CD4-positive, CD25-positive, alpha-beta regulatory T cell (primary cell): ENCODE data around the gene SH3BGRL. TPM values are rescaled to one million over a fixed set of nuclear protein-coding genes. Genes with fewer than 3 reads are reported as not detected.

ENCODE experiments used
- ATAC-seq, 2 donors: fragments of 150-1000 bp; cut with Tn5 transposase; one replicate each; pipeline ENCODE4 v1.10.0; 2021; ENCODE audit warnings: low read depth in 2 of 2, moderate number of reproducible peaks in 2 of 2, moderate library complexity in 1 of 2
- DNase-seq, 3 donors: peaks; one replicate each; pipeline versions ENCODE4 v3.0.0 to v3.0.0-alpha.2; 2012 to 2022; ENCODE audit warnings: mixed read lengths in 1 of 3
- H3K27ac ChIP-seq: one replicate; pipeline ENCODE4 v1.7.0; 2013; ENCODE audit warnings: mild to moderate bottlenecking, low read length; ENCODE audit not compliant: insufficient read depth, poor library complexity, severe bottlenecking
- H3K27me3 ChIP-seq: one replicate; pipeline ENCODE4 v1.7.0; 2013; ENCODE audit warnings: low read length; ENCODE audit not compliant: control insufficient read depth, insufficient read depth
- H3K36me3 ChIP-seq: one replicate; pipeline ENCODE4 v1.7.0; 2013; ENCODE audit warnings: mild to moderate bottlenecking, low read length, moderate library complexity; ENCODE audit not compliant: control insufficient read depth, insufficient read depth
- H3K4me1 ChIP-seq: 2 replicates; pipeline ENCODE4 v1.7.0; 2013; ENCODE audit warnings: mild to moderate bottlenecking, low read length; ENCODE audit not compliant: insufficient read depth, control insufficient read depth, poor library complexity, severe bottlenecking
- H3K4me3 ChIP-seq: one replicate; pipeline ENCODE4 v1.7.0; 2013; ENCODE audit warnings: low read depth, mild to moderate bottlenecking, low read length, moderate library complexity
- H3K9me3 ChIP-seq, 2 experiments: 1 replicate in 1 of 2; 2 replicates in 1 of 2; pipeline ENCODE4 v1.7.0; 2013; ENCODE audit warnings: low read length in 2 of 2, mild to moderate bottlenecking in 1 of 2, moderate library complexity in 1 of 2; ENCODE audit not compliant: control insufficient read depth in 2 of 2
- H3K27ac Mint-ChIP-seq, 3 donors: one replicate each; pipeline ENCODE4 v1.8.0; 2020 to 2022; ENCODE audit warnings: mild to moderate bottlenecking in 3 of 3, mixed read lengths in 3 of 3, moderate library complexity in 2 of 3
- H3K27me3 Mint-ChIP-seq: one replicate; pipeline ENCODE4 v1.8.0; 2022; ENCODE audit warnings: mild to moderate bottlenecking, mixed read lengths
- H3K36me3 Mint-ChIP-seq: one replicate; pipeline ENCODE4 v1.8.0; 2020; ENCODE audit warnings: mixed read lengths
- H3K4me1 Mint-ChIP-seq, 4 donors: one replicate each; pipeline ENCODE4 v1.8.0; 2020 to 2022; ENCODE audit warnings: mixed read lengths in 4 of 4, mild to moderate bottlenecking in 1 of 4
- H3K4me3 Mint-ChIP-seq, 4 donors: one replicate each; pipeline ENCODE4 v1.8.0; 2020 to 2022; ENCODE audit warnings: mild to moderate bottlenecking in 4 of 4, mixed read lengths in 4 of 4, moderate library complexity in 3 of 4
- H3K9me3 Mint-ChIP-seq, 7 donors: one replicate each; pipeline ENCODE4 v1.8.0; 2020 to 2022; ENCODE audit warnings: mixed read lengths in 7 of 7, mild to moderate bottlenecking in 3 of 7, moderate library complexity in 2 of 7
- polyA plus RNA-seq, 4 donors: library from polyadenylated mRNA; unstranded; fragments of 300-500 nt; fragmentation: Illumina TruSeq; gene quantifications; one replicate each; pipeline ENCODE4 v1.2.3, GENCODE V29; 2021
- total RNA-seq: library from RNA; stranded (reverse); gene quantifications from one replicate; pipeline ENCODE4 v1.2.3, GENCODE V29; 2022

Gene SH3BGRL
- total and polyA plus RNA-seq, 5 donors from 2014 or later: 105 to 231 (median 201) TPM

- H3K36me3 ChIP-seq: peaks cover 5% of the 10 kb centered on the region
- no peaks in the 10 kb centered on the region for H3K9me3 ChIP-seq
- H3K4me3 ChIP-seq: no peak overlapping the region
- Mint-ChIP-seq H3K4me3 (no peak overlapping the region), H3K36me3 (peaks cover 23% of the 10 kb centered on the region), H3K27me3 (no peaks in the 10 kb centered on the region), H3K9me3 (no peaks in the 10 kb centered on the region), H3K4me1 (peaks cover 6 to 37% (median 19%) of the 10 kb centered on the region in 4 donors), H3K27ac (no peak overlapping the region)
- ATAC-seq (no peak), DNase-seq (no peak)
- no peaks in the 10 kb centered on the region for H3K4me1 ChIP-seq
- H3K27ac ChIP-seq: no peak overlapping the region
- H3K27me3 ChIP-seq: no peaks in the 10 kb centered on the region
Measured at GRCh38 chrX:81232218-81232617, 30.3 kb downstream of the SH3BGRL start.

- Histone ChIP-seq H3K27ac (no peak overlapping the region), H3K4me3 (no peak overlapping the region), H3K4me1 (no peaks in the 10 kb centered on the region), H3K9me3 (no peaks in the 10 kb centered on the region), H3K27me3 (no peaks in the 10 kb centered on the region), H3K36me3 (peaks cover 21% of the 10 kb centered on the region)
- Mint-ChIP-seq H3K9me3 (peaks cover 0 to 6% (median 1%) of the 10 kb centered on the region in 7 donors), H3K4me1 (peaks cover 0 to 14% (median 3%) of the 10 kb centered on the region in 4 donors), H3K27ac (no peak overlapping the region), H3K36me3 (peaks cover 36% of the 10 kb centered on the region), H3K4me3 (no peak overlapping the region), H3K27me3 (no peaks in the 10 kb centered on the region)
- DNase-seq (no peak), ATAC-seq (no peak)
Measured at GRCh38 chrX:81237516-81237915, 35.6 kb downstream of the SH3BGRL start.

GRCh38 chrX:81238166-81238565 is 36.3 kb downstream of the SH3BGRL start:
- no peak overlapping the region for H3K27ac Mint-ChIP-seq
- H3K4me1 Mint-ChIP-seq: peaks cover 0 to 17% (median 1%) of the 10 kb centered on the region in 4 donors
- Histone ChIP-seq H3K27ac (no peak overlapping the region), H3K4me1 (no peaks in the 10 kb centered on the region), H3K27me3 (no peaks in the 10 kb centered on the region), H3K36me3 (peaks cover 21% of the 10 kb centered on the region), H3K9me3 (no peaks in the 10 kb centered on the region), H3K4me3 (no peak overlapping the region)
- no peak overlapping the region for H3K4me3 Mint-ChIP-seq
- peaks cover 0 to 6% (median 1%) of the 10 kb centered on the region in 7 donors for H3K9me3 Mint-ChIP-seq
- H3K36me3 Mint-ChIP-seq: peaks cover 36% of the 10 kb centered on the region
- no peak for ATAC-seq
- no peak for DNase-seq
- no peaks in the 10 kb centered on the region for H3K27me3 Mint-ChIP-seq

- ATAC-seq: no peak
- no peaks in the 10 kb centered on the region for H3K4me1 ChIP-seq
- peaks cover 21% of the 10 kb centered on the region for H3K36me3 ChIP-seq
- H3K27me3 Mint-ChIP-seq: no peaks in the 10 kb centered on the region
- peaks cover 0 to 6% (median 1%) of the 10 kb centered on the region in 7 donors for H3K9me3 Mint-ChIP-seq
- H3K27ac ChIP-seq: no peak overlapping the region
- H3K4me3 ChIP-seq: no peak overlapping the region
- peaks cover 29% of the 10 kb centered on the region for H3K36me3 Mint-ChIP-seq
- peaks cover 0 to 12% (median 2%) of the 10 kb centered on the region in 4 donors for H3K4me1 Mint-ChIP-seq
- H3K9me3 ChIP-seq: no peaks in the 10 kb centered on the region
- no peaks in the 10 kb centered on the region for H3K27me3 ChIP-seq
- no peak for DNase-seq
- no peak overlapping the region for H3K4me3 Mint-ChIP-seq
- H3K27ac Mint-ChIP-seq: no peak overlapping the region
Measured at GRCh38 chrX:81240701-81241331, 38.9 kb downstream of the SH3BGRL start.

- Histone ChIP-seq H3K27me3 (no peaks in the 10 kb centered on the region), H3K9me3 (no peaks in the 10 kb centered on the region), H3K27ac (no peak overlapping the region), H3K4me1 (no peaks in the 10 kb centered on the region), H3K4me3 (no peak overlapping the region), H3K36me3 (peaks cover 20% of the 10 kb centered on the region)
- no peak overlapping the region for H3K27ac Mint-ChIP-seq
- H3K4me1 Mint-ChIP-seq: peaks cover 0 to 12% (median 4%) of the 10 kb centered on the region in 4 donors
- DNase-seq (no peak), ATAC-seq (no peak)
- H3K4me3 Mint-ChIP-seq: no peak overlapping the region
- peaks cover 0 to 6% (median 1%) of the 10 kb centered on the region in 7 donors for H3K9me3 Mint-ChIP-seq
- no peaks in the 10 kb centered on the region for H3K27me3 Mint-ChIP-seq
- peaks cover 25% of the 10 kb centered on the region for H3K36me3 Mint-ChIP-seq
Measured at GRCh38 chrX:81241753-81242152, 39.9 kb downstream of the SH3BGRL start.

- no peak overlapping the region for H3K27ac Mint-ChIP-seq
- ATAC-seq (no peak), DNase-seq (no peak)
- no peaks in the 10 kb centered on the region for H3K36me3 Mint-ChIP-seq
- no peaks in the 10 kb centered on the region for H3K27me3 ChIP-seq
- H3K27ac ChIP-seq: no peak overlapping the region
- peaks cover 11 to 40% (median 21%) of the 10 kb centered on the region in 4 donors for H3K4me1 Mint-ChIP-seq
- H3K9me3 Mint-ChIP-seq: no peaks in the 10 kb centered on the region
- H3K4me1 ChIP-seq: no peaks in the 10 kb centered on the region
- no peak overlapping the region for H3K4me3 Mint-ChIP-seq
- no peaks in the 10 kb centered on the region for H3K36me3 ChIP-seq
- no peaks in the 10 kb centered on the region for H3K9me3 ChIP-seq
- no peak overlapping the region for H3K4me3 ChIP-seq
- H3K27me3 Mint-ChIP-seq: no peaks in the 10 kb centered on the region
Measured at GRCh38 chrX:81255876-81256275, 54.0 kb downstream of the SH3BGRL start.

- Mint-ChIP-seq H3K9me3 (no peaks in the 10 kb centered on the region), H3K4me3 (no peak overlapping the region), H3K27ac (no peak overlapping the region), H3K27me3 (no peaks in the 10 kb centered on the region), H3K36me3 (no peaks in the 10 kb centered on the region), H3K4me1 (peaks cover 10 to 45% (median 22%) of the 10 kb centered on the region in 4 donors)
- Histone ChIP-seq H3K9me3 (no peaks in the 10 kb centered on the region), H3K4me3 (no peak overlapping the region), H3K27ac (no peak overlapping the region), H3K4me1 (no peaks in the 10 kb centered on the region), H3K27me3 (no peaks in the 10 kb centered on the region), H3K36me3 (no peaks in the 10 kb centered on the region)
- ATAC-seq: no peak
- no peak for DNase-seq
Measured at GRCh38 chrX:81257817-81258216, 55.9 kb downstream of the SH3BGRL start.

- no peak overlapping the region for H3K27ac ChIP-seq
- no peaks in the 10 kb centered on the region for H3K27me3 ChIP-seq
- no peak overlapping the region for H3K4me3 Mint-ChIP-seq
- no peaks in the 10 kb centered on the region for H3K9me3 ChIP-seq
- no peak overlapping the region for H3K4me3 ChIP-seq
- H3K36me3 ChIP-seq: no peaks in the 10 kb centered on the region
- H3K4me1 ChIP-seq: no peaks in the 10 kb centered on the region
- H3K36me3 Mint-ChIP-seq: no peaks in the 10 kb centered on the region
- DNase-seq (no peak), ATAC-seq (no peak)
- no peak overlapping the region for H3K27ac Mint-ChIP-seq
- H3K27me3 Mint-ChIP-seq: no peaks in the 10 kb centered on the region
- H3K9me3 Mint-ChIP-seq: no peaks in the 10 kb centered on the region
- H3K4me1 Mint-ChIP-seq: peaks cover 6 to 48% (median 21%) of the 10 kb centered on the region in 4 donors
Measured at GRCh38 chrX:81259020-81259713, 57.3 kb downstream of the SH3BGRL start.
